HUDEP-2 (cell line): Measurements from ENCODE around the gene SPDYE3.
A peak's percentile ranks its signal among the peaks of the same experiment; 100 is the strongest.
"Not testable (repeated sequence)": the region's sequence is repeated elsewhere in the genome, so short reads cannot be mapped to it uniquely, and the experiment has no call there.

Experiments used
- DNase-seq, 76 experiments: peaks; one replicate each; lab custom pipeline; 2025; ENCODE audit not compliant: unreplicated experiment in 76 of 76; lab: John Stamatoyannopoulos, UW

Gene SPDYE3

DNA sequence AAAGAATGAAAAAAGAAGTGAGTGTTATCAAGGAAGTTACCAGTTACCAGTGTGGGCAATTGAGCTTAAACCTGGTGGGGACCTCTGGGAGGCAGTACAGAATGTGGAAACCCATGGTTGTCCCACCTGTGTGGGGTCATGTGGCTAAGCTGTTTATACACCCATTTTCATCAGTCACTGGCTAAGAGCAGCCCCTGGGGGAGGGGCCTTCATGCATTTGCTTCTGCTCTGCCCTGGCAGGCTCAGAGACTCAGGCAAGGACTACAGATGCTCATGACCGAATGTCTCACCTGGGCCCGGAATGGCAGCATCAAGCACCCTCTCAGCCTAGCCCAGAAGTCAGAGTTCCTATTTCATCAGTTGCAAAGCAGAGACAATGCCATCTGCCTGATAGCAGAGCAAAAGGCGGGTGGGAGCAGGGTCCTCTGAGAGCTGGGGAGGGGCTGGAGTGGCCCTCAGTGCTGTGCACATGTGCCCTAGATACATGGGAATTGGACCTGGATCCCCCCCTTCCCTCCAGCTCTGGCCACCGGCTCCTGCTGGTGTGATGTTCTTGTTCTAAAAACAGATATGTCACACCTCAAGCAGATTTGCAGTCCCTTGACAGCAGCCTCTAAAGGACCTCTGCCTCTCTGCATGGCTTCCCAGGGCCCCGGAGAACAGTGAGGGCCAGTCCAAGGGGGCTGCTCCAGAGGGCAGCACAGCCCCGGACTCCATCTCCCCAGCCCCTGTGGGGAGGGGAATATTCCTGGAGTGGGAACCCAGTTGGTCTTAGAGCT, 20.1 kb upstream of the SPDYE3 start:
- not testable (repeated sequence) for DNase-seq

DNA sequence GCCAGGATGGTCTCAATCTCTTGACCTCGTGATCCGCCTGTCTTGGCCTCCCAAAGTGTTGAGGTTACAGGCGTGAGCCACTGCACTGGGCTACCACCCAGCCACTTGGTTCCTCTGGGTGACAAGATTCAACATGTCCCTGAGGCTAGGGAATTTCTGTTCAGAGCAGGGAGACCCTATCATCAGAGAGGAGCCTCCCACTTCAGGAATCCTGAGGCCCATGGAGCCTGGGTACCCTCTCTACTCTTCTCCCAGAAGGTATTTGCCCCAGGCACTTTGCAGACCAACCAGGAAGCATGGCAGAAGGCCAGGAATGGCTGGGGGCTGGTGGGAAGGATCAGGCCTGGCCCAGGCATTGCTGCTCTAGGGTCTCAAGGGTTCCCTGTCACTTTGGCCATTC, 19.2 kb upstream of the SPDYE3 start:
- DNase-seq = not testable (repeated sequence)

DNA sequence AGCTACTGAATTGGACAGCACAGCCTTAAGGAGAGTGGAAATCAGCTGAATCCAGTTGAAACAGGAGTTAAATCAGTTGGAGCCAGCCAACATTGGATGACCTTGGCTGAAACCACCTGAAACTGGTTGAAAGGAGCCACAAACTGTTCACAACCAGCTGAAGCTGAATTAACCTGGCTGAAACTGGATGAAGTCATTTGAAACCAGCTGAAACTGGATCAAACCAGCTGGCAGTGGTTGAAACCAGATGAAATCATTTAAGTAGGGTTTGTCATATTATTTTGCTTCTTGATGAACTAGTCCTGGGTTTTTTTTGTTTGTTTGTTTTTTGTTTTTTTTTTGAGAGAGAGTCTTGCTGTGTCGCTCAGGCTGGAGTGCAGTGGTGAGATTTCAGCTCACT, 15.3 kb upstream of the SPDYE3 start:
- not testable (repeated sequence) for DNase-seq

DNA sequence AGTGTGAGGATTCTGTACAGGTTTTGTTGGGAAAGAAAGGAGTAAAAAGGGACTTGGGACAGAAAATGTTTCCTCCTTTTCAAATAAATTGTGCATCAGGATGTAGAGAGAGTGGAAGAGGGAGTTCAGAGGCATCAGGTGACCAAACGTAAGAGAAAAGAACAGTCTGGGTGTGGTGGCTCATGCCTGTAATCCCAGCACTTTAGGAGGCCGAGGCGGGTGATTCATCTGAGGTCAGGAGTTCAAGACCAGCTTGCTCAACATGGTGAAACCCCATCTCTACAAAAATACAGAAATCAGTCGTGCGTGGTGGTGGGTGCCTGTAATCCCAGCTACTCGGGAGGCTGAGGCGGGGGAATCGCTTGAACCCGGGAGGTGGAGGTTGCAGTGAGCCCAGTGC, 12.2 kb upstream of the SPDYE3 start:
- not testable (repeated sequence) for DNase-seq

DNA sequence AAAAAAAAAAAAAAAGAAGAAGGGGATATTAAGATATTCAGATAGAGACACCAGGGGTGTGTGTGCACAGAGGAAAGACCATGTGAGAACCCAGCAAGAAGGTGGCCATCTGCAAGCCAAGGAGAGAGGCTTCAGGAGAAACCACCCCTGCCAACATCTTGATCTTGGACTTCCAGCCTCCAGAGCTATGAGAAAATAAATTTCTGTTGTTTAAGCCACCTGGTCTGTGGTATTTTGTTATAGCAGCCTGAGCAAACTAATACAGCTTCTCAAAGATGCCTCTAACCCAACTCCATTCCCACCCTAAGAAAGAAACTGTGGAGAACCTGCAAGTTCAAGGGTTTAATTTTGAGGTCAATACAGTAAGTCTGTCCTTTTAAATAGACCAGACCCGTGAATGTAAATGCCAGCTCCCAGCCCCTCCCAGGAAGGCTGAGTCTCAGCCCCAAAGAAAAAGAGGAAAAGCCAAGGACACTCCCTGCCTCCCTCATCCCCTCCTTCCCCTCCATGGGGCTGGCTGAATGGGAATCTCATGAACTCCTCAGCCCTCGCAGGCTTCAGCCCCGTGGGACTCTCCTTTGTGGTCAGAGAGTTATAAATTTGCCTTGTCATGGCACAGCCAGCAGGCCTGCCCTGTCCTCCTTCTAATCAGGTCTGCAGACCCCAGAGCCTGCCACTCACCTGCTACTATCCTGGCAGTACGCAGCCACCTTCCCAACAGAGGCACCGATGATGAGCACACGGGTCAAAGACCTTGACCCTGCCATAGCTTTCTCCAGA, 9.5 kb upstream of the SPDYE3 start:
- not testable (repeated sequence) for DNase-seq

DNA sequence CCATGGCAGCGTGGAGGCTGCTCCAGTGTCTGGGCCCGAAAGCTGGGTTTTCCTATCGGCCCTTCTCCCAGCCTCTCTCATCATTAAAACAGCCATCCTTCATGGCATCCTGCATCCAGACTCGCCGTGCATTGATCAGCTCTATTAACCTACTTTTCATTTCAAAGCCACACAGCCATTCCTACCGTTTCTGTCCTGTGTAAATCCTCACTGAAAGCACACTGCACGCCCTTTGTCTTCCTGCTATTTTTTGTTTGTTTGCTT, 8.9 kb upstream of the SPDYE3 start:
- not testable (repeated sequence) for DNase-seq

DNA sequence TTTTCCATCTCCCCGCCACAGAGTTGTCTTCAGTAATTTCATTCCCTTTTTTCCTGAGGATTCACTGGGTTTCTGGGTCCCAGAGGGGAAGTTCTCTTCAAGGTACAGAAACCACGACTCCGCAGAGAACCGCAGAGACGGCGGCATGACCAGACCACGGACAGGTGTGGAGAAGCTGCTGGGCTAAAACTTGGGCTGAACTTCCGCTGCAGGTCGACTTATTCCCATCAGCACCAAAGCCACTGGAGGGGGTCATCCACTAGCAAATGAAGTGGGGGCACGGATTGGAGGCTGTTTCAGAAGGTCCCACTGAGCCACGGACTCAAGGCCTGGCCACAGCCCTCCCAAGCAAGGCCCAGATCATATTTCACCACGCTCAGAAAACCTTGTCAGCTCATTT, 3.0 kb upstream of the SPDYE3 start:
- DNase-seq = not testable (repeated sequence)

DNA sequence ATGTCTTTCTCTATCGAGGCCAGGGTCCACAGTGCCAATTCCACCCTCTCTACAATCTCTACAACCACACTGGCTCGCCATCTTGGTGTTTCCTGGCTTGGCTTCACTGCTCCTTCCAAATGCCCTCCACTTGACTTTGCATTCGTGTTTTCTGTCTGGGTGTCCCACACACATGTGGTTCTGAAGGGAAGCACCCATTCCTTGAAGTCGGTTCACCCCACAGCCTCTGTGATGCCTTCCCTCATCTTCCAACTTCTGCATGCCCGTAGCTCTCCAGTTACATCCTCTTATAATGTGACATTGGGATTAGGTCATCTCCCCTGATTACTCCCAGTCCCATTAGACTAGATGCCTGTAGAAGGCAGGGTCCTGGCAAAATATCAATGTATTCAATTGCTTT, 10.8 kb downstream of the SPDYE3 start:
- not testable (repeated sequence) for DNase-seq

DNA sequence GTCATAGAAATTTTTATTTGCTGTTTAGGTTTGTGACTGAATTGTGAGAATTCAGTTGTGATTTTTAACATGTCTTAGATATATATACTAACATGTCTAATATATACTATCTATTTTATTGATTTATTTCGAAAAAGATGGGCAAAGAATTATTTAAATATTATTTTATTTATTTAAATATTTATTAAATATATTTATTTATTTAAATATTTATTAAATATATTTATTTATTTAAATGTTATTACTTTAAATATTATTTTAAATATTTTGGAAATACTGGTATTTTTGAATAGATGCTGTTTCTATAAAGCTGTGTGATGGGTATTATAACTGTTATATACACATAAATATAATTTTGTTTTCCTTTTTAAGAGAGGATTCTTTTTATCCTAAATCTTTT, 14.1 kb downstream of the SPDYE3 start:
- DNase-seq = not testable (repeated sequence)

DNA sequence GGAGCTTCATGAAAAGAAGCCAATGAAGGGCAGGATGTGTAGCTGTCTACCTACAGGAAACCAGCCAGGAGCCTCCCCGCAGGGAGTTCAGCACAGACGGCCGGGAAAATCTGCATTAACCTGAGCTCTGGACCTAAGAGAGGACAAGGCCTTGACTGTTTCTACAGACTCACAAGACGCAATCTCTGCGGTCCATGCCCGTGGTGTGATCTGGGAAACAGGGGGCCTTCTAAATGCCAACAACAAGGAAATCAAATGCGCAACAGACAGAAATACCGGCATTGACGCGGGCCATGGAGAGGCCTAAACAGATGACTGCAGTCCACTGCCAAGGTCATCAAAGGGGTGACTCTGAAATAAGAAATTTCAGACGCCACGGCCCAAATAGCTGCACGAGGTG, 16.7 kb downstream of the SPDYE3 start:
- not testable (repeated sequence) for DNase-seq

DNA sequence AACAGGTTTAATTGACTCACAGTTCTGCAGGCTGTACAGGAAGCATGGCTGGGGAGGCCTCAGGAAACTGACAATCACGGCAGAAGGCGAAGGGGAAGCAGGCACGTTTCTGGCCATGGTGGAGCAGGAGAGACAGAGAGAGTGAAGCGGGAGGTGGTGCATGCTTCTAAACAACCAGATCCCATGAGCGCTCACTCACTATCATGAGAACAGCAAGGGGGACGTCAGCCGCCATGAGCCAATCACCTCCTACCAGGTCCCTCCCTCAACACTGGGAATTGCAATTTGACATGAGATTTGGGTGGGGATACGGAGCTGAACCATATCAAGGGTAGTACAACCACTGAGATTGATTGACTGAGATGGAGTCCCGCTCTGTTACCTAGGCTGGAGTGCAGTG, 18.2 kb downstream of the SPDYE3 start:
- not testable (repeated sequence) for DNase-seq

DNA sequence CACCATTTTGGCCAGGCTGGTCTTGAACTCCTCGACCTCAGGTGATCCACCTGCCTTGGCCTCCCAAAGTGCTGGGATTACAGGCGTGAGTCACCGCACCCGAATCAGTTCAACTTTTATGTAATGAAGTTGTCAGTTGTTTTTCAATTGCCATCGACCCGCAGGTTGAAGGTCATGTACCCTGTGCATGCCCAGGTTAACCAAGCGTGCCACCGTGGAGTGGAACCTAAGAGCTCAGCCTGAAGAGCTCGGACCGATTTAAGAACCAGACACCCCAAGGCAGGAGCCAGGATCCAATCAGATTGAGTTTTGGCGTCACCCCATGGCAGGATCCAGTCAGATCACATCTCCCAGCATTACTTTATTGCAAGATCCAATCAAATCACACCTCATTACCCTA, 19.4 kb downstream of the SPDYE3 start:
- not testable (repeated sequence) for DNase-seq

DNA sequence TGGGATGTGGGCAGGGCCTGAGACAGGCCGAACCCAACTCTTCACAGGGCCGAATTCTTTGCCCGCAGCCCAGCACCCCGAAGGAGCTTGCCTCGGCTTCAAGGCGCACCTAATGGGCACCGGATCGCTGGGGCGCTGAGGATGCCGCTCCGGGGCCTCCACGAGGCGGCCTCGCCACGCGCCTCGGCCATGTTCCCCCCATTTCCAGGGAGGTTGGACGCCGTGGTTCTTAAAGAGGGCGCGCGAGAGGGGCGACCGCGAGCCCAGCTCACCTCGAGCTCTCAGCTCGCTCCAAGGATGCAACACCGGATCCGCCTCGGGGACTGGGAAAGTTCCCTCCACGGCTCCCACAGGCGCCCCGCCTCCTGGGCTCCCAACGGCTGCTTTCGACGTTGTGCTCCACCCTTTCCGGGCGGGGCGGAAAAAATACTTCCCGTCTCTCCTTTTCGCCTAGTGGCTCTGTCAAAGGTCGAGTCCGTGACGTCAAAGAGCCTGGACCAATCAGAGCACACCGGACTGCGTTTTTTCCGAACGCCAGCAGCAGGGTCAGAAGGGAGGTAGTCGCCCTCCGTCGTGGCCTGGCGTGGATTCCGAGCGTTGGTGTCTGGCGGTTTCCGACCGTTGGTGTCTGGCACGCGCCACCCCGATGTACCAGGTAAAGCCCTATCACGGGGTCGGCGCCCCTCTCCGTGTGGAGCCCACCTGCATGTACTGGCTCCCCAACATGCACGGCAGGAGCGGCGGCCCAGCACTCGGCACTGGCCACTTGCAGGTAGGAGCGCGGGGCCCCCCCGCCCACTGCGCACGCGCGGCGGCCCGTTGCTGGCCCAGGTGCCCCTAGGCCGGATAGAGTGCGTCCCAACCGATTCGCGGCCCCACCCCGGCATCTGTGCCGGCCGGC, 28.3 kb downstream of the SPDYE3 start:
- peak in 75 of 76 experiments; percentile 17 to 93 (median 83) for DNase-seq

DNA sequence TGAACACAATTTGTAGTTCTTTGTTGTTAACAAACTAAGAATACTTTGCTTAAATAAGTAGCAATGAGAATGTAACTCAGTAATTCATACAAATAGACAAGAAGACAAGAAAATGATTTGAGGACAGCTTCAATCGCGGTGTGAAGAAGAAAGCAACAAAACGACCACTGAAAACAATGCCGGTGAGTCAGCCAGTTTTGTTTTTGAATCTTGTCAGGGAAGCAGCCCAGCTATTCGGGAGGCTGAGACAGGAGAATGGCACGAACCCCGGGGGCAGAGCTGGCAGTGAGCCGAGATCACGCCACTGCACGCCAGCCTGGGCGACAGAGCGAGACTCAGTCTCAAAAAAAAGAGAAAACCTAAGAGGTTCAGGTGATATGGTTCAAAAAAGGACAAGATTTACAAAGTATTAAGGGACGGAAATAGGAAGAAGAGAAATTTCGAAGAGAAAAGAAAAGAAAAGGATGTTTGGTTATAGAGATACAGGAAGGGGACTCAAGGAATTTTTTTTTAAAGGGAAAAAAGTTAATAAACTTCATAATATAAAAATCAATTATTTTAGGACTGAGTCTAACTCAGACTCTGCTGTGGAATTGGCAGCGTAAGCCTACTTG, 30.7 kb downstream of the SPDYE3 start:
- DNase-seq = not testable (repeated sequence)

DNA sequence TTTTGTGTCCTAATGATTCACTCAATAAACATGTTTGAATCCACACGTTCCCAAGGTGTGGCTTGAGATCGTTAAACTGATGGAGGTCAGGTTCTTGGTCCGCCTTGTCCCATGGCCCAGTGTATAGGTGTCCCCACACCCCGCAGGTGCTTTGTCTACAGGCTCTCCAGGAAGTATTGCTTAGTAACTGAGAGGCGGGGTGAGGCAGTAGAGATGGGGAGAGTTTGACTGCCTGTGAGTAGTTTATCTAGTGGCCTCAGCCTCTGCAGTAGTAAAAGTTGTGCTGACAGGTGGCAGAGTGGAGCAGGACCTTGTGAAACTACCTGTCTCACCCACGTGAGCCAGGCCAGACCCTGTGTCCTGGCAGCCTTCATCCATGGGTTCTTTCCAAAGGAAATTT, 33.8 kb downstream of the SPDYE3 start:
- DNase-seq = not testable (repeated sequence)

DNA sequence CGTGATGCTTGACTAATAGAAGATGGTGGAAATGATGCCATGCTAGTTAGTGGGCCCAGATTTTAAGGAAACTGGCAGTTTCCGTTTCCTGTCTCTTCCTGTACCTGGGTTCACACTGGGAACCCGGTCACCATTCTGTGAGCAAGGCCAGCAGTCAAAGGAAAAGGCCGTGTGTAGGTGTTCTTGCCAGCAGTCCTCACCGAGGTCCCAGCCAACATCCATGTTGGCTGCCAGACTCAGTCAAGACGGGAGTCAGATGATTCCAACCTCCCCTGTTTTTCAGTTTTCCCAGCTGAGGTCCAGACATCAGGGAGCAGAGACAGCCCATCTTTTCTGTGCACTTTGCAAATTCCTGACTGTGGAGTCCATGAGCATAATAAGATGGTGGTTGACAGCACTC, 35.3 kb downstream of the SPDYE3 start:
- no peak for DNase-seq

DNA sequence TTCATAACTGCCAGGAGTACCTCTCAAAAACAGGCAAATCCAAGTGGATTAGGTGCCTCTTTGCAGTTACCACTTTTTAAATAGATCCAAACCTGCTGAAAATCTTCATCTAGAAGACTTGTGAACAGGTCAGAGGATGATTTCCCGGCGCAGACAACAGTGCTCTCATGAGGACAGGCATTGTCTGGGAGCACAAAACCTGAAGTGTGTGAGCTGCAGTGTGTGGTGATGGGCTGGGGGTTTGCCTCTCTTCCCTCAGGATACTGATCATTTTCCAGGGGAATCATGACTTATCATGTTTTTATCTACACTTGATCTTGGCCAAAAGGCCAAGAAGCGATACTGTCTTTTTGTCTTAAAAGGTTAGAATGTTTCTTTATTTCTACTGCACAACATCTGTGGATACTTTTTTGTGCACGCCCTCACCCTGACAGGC, 36.6 kb downstream of the SPDYE3 start:
- not testable (repeated sequence) for DNase-seq

DNA sequence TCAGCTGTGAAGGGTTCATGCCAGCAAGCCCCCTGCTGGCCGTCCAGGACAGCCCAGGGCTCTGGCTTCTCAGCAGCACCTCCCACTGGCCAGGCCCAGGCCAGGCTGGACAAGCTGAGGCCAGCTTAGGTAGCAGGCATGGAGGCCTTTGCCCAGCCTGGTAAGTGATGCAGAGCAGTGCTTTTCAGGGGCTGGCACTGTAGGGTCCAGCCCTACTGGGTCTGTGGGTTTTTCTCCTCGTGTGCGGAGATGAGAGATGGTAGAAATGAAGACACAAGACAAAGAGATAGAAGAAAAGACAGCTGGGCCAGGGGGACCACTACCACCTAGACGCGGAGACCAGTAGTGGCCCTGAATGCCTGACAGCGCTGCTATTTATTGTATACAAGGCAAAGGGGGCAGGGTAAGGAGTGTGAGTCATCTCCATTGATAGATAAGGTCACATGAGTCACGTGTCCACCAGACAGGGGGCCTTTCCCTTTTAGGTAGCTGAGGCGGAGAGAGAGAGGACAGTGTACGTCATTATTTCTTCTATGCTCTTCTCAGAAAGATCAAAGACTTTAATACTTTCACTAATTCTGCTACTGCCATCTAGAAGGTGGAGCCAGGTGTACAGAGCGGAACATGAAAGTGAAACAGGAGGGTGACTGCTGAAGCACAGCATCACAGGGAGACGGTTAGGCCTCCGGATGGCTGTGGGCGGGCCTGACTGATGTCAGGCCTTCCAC, 37.2 kb downstream of the SPDYE3 start:
- peak in 70 of 76 experiments; percentile 11 to 88 (median 58) for DNase-seq

DNA sequence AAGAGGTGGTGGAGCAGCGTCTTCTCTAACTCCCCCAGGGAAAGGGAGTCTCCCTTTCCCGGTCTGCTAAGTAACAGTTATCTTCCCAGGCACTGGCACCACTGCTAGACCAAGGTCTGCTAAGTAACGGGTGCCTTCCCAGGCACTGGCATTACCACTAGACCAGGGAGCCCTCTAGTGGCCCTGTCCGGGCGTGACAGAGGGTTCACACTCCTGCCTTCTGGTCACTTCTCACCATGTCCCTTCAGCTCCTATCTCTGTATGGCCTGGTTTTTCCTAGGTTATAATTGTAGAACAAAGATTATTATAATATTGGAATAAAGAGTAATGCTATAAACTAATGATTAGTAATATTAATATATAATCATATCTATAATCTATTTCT, 37.8 kb downstream of the SPDYE3 start:
- DNase-seq = peak in 68 of 76 experiments; percentile 23 to 79 (median 60)

DNA sequence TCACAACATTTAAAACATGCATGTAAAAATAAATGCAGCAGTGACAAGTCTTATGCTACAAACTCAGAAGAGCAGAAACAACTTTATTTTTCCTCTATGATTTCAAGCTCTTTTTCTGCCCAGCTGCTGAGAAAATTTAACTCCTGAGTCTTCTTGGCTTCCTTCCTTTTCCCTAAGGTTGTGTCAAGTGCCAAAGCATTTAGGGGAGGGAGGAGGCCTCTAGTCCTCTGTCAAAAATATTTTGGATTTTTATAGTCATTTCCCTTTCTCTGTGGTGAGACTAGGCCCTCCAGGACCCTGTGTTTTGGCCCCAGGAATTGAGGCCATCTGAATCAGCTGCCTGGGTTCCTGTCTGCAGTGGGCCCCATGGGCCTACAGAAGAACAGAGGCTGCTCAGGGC, 39.4 kb downstream of the SPDYE3 start:
- DNase-seq = no peak
